ENCODE measurements around the gene SIAH2. TPM values are rescaled to one million over a fixed set of nuclear protein-coding genes. Genes with fewer than 3 reads are reported as not detected.

The SIAH2 gene
- total and polyA plus RNA-seq, 2 of the 8 experiments (the other 6 are each of a cell fraction or from before 2014, with no cell fraction given) = 23.9 to 34.2 TPM

- Histone ChIP-seq H3K79me2 (ENCODE audit: control insufficient read depth in 1 of 2, insufficient read depth in 2 of 2, low read length in 2 of 2) (no peaks in the 10 kb centered on the region), H2BK20ac (ENCODE audit: low read length) (no peak overlapping the region), H2BK120ac (replicated peaks; ENCODE audit: low read depth, low read length) (no peak overlapping the region), H2AFZ (ENCODE audit: low read length) (peak overlapping the region; percentile 93), H3K4ac (replicated peaks; ENCODE audit: insufficient read length, low read depth, low read length) (no peak overlapping the region), H3K14ac (ENCODE audit: insufficient read length) (no peak overlapping the region), H2AK5ac (ENCODE audit: low read depth, low read length) (no peak overlapping the region), H4K20me1 (replicated peaks in 1 of 2; ENCODE audit: control insufficient read depth in 1 of 2, insufficient read depth in 2 of 2, low read length in 2 of 2) (no peaks in the 10 kb centered on the region), H3K9me3 (ENCODE audit: insufficient read depth in 2 of 2, low read depth in 1 of 2, low read length in 1 of 2) (no peaks in the 10 kb centered on the region), H2BK12ac (ENCODE audit: low read depth, low read length) (peak overlapping the region; percentile 83; the same call in 1 of the 2 replicates), H3K18ac (ENCODE audit: extremely low read depth, low read length) (no peak overlapping the region), H3K23ac (ENCODE audit: insufficient read length) (no peak overlapping the region), H3K56ac (replicated peaks; ENCODE audit: insufficient read length, low read depth, low read length) (no peak overlapping the region), H3K27me3 (replicated peaks in 1 of 4; ENCODE audit: control insufficient read depth in 3 of 4, extremely low read depth in 1 of 4, insufficient read depth in 3 of 4, low read length in 3 of 4) (no peaks in the 10 kb centered on the region), H3K4me3 (ENCODE audit: extremely low read depth in 1 of 4, insufficient read depth in 2 of 4, low read depth in 3 of 4, low read length in 4 of 4) (peak overlapping the region in 1 of 4 experiments; percentile 9; a peak in 1 of 8 replicates), H3K36me3 (ENCODE audit: control insufficient read depth in 2 of 4, insufficient read depth in 4 of 4, low read length in 3 of 4) (no peaks in the 10 kb centered on the region), H3K4me2 (ENCODE audit: insufficient read depth in 1 of 2, low read depth in 2 of 2, low read length in 2 of 2) (peak overlapping the region; percentile 47 to 55), H3K9ac (replicated peaks in 1 of 4; ENCODE audit: extremely low read depth in 1 of 4, low read depth in 3 of 4, low read length in 3 of 4) (no peak overlapping the region; a peak in 1 of 7 replicates), H3K27ac (ENCODE audit: low read depth, low read length) (no peak overlapping the region; the same call in 1 of the 2 replicates), H3K4me1 (replicated peaks in 1 of 4; ENCODE audit: control insufficient read depth in 3 of 4, insufficient read depth in 4 of 4, low read length in 3 of 4) (peaks cover 0 to 5% (median 0%) of the 10 kb centered on the region in 4 experiments; a peak in 1 of 7 replicates), H4K91ac (replicated peaks; ENCODE audit: insufficient read length, low read length) (no peak overlapping the region), H4K5ac (ENCODE audit: insufficient read length, low read depth, low read length) (no peak overlapping the region), H4K8ac (ENCODE audit: extremely low read depth, insufficient read depth, low read length) (no peak overlapping the region), H3K23me2 (ENCODE audit: low read depth, low read length) (no peaks in the 10 kb centered on the region; the same call in 1 of the 2 replicates), H2BK5ac (ENCODE audit: low read depth, low read length) (0 out of 2 replicates have a peak overlapping the region, but pooled peaks have one; percentile 47), H2BK15ac (ENCODE audit: low read length) (no peak overlapping the region), H3K79me1 (ENCODE audit: low read depth, low read length) (no peaks in the 10 kb centered on the region)
- POLR2A ChIA-PET (ENCODE audit: partially characterized antibody) = no interaction called here
- FAIRE-seq (no peak), DNase-seq (ENCODE audit: low read depth in 1 of 2, low spot score in 2 of 2) (no peak)
- WGBS, 2 experiments (ENCODE audit: extremely low coverage in 1 of 2, insufficient coverage in 1 of 2, insufficient read length in 1 of 2, insufficient replicate concordance in 2 of 2, low coverage in 1 of 2, low lambda C conversion rate in 2 of 2, missing lambda C conversion rate in 1 of 2) = 29% methylated on average over 4 of the region's 4 CpGs; no CpG with 5 or more reads in 1 of the 2 experiments
- CTCF ChIA-PET (ENCODE audit: partially characterized antibody) = interaction anchor here (1.5 to 3.6 kb wide), 3 partner anchors 10 to 39 kb away, joined by 3 to 17 read pairs (median 4); no protein-coding TSS in a partner anchor
- TF ChIP-seq CEBPB (IDR thresholded peaks at IDR 0.05; ENCODE audit: low read depth, low read length) (peak; percentile 79), PHF8 (conservative IDR thresholded peaks at IDR 0.05; ENCODE audit: low read depth, low read length) (no peak), USF2 (IDR thresholded peaks at IDR 0.05; ENCODE audit: low read length) (no peak)
Measured at GRCh38 chr3:150798122-150798618, 35.2 kb upstream of the SIAH2 start.
